Panc1 (cell line): ENCODE data around the gene TMEM121B. TPM values are rescaled to one million over a fixed set of nuclear protein-coding genes. Genes with fewer than 3 reads are reported as not detected.

Experiments used
- ATAC-seq: fragments of 200-7000 bp; cut with Tn5 transposase; 2 replicates; pipeline ENCODE4 v1.9.1; 2020; ENCODE audit warnings: mild to moderate bottlenecking, moderate library complexity
- BruUV-seq: library from RNA; stranded (reverse); fragments of 400-500 nt; replicated peaks from 2 replicates; lab custom pipeline; 2021; lab: Mats Ljungman, UMichigan
- CTCF ChIA-PET: fragments of 300-600 bp; sonication (Branson Sonifier 250); formaldehyde crosslinking; loops from one replicate; lab custom pipeline; 2022; ENCODE audit warnings: antibody characterized with exemption; lab: Charles Lee
- POLR2A ChIA-PET: fragments of 300-600 bp; sonication (Branson Sonifier 250); formaldehyde crosslinking; loops from one replicate; lab custom pipeline; 2022; ENCODE audit warnings: antibody characterized with exemption; lab: Charles Lee
- DNase-seq: peaks from one replicate; pipeline ENCODE4 v3.0.0-alpha.2; 2010; ENCODE audit warnings: low read depth, low spot score
- H3K27ac ChIP-seq: 2 replicates; pipeline ENCODE4 v1.5.1; 2011; ENCODE audit warnings: mild to moderate bottlenecking, low read length, inconsistent platforms
- H3K27me3 ChIP-seq: fragments of 200-500 bp; sonication (Bioruptor generic); 2 replicates; pipeline ENCODE4 v1.6.0; 2014; ENCODE audit warnings: low read length, inconsistent platforms; ENCODE audit not compliant: control insufficient read depth, insufficient read depth
- H3K36me3 ChIP-seq: fragments of 200-500 bp; sonication (Bioruptor generic); 2 replicates; pipeline ENCODE4 v1.5.1; 2014; ENCODE audit warnings: inconsistent platforms, mild to moderate bottlenecking, low read length, moderate library complexity; ENCODE audit not compliant: control insufficient read depth, insufficient read depth
- H3K4me1 ChIP-seq: 2 replicates; pipeline ENCODE4 v1.5.1; 2011; ENCODE audit warnings: inconsistent platforms, mild to moderate bottlenecking, low read length, moderate library complexity; ENCODE audit not compliant: control insufficient read depth, insufficient read depth
- H3K4me3 ChIP-seq, 2 experiments: 2 replicates each; pipeline ENCODE4 v1.5.1; 2011 to 2012; ENCODE audit warnings: low read depth in 2 of 2, low read length in 2 of 2, mild to moderate bottlenecking in 2 of 2, inconsistent platforms in 1 of 2, moderate library complexity in 1 of 2
- H3K9me3 ChIP-seq: fragments of 200-500 bp; sonication (Bioruptor generic); 2 replicates; pipeline ENCODE4 v1.5.1; 2014; ENCODE audit warnings: low read depth, mild to moderate bottlenecking, inconsistent platforms, low read length, moderate library complexity; ENCODE audit not compliant: control insufficient read depth, insufficient read depth
- CTCF ChIP-seq: fragments of 450-650 bp; IDR thresholded peaks from 2 replicates; pipeline ENCODE4 v1.5.1; 2017; ENCODE audit warnings: mild to moderate bottlenecking
- POLR2AphosphoS5 ChIP-seq: IDR thresholded peaks from 2 replicates; pipeline ENCODE4 v1.6.1; 2012; ENCODE audit warnings: mild to moderate bottlenecking, low read depth, low read length, moderate library complexity
- REST ChIP-seq, 2 experiments: IDR thresholded peaks; 2 replicates each; pipeline ENCODE4 v1.6.1; 2011 to 2012; ENCODE audit warnings: low read depth in 2 of 2, control low read depth in 1 of 2, low read length in 1 of 2, mild to moderate bottlenecking in 1 of 2, moderate library complexity in 1 of 2; ENCODE audit not compliant: insufficient read depth in 1 of 2
- SIN3A ChIP-seq: IDR thresholded peaks from 2 replicates; pipeline ENCODE4 v1.6.1; 2012; ENCODE audit warnings: low read depth, mild to moderate bottlenecking, low read length, moderate library complexity, borderline replicate concordance; ENCODE audit not compliant: insufficient read depth
- TCF7L2 ChIP-seq: IDR thresholded peaks from 2 replicates; pipeline ENCODE4 v1.6.1; 2011; ENCODE audit warnings: mild to moderate bottlenecking, low read depth, low read length, inconsistent platforms
- in situ Hi-C: cut with HindIII; loops from 2 replicates; pipeline ENCODE4 v1.10.0; 2016; ENCODE audit warnings: low sequenced_read_pairs, low pct_unique_long_range_greater_than_20kb
- intact Hi-C: fragments of 100-400 bp; cut with micrococcal nuclease; formaldehyde crosslinking; loops from one replicate; pipeline ENCODE4 v1.10.0; 2022; ENCODE audit not compliant: unreplicated experiment
- total RNA-seq: library from RNA; stranded (reverse); gene quantifications from one replicate; pipeline ENCODE4 v1.2.1, GENCODE V29; 2021; ENCODE audit not compliant: unreplicated experiment

The TMEM121B gene
- total RNA-seq, 1 experiment from 2014 or later: 0.44 TPM

GRCh38 chr22:17098379-17098819 lies 22.8 kb downstream of the TMEM121B start:
- CTCF ChIA-PET: no interaction called here

GRCh38 chr22:17097701-17098100 lies 23.5 kb downstream of the TMEM121B start:
- TF ChIP-seq REST (IDR thresholded peaks at IDR 0.05; ENCODE audit: insufficient read depth in 1 of 2, low read depth in 2 of 2, low read length in 1 of 2) (no peak), POLR2AphosphoS5 (no peak), TCF7L2 (no peak), CTCF (no peak), SIN3A (no peak)
- Histone ChIP-seq H3K36me3 (no peaks in the 10 kb centered on the region), H3K9me3 (no peaks in the 10 kb centered on the region), H3K4me3 (no peak overlapping the region), H3K27ac (no peak overlapping the region), H3K27me3 (no peaks in the 10 kb centered on the region), H3K4me1 (no peaks in the 10 kb centered on the region)
- ChIA-PET POLR2A (no interaction called here), CTCF (no interaction called here)
- BruUV-seq: no TSS peak
- ATAC-seq (no peak), DNase-seq (no peak)
- intact Hi-C loops (no loop called here), in situ Hi-C loops (no loop called here)

More at GRCh38 chr22:17098379-17098819, 22.8 kb downstream of the TMEM121B start:
- Histone ChIP-seq H3K27me3 (no peaks in the 10 kb centered on the region), H3K4me3 (no peak overlapping the region), H3K36me3 (no peaks in the 10 kb centered on the region), H3K4me1 (no peaks in the 10 kb centered on the region), H3K9me3 (no peaks in the 10 kb centered on the region), H3K27ac (no peak overlapping the region)
- in situ Hi-C loops: no loop called here
- intact Hi-C loops: no loop called here
- POLR2A ChIA-PET: no interaction called here
- no peak for ATAC-seq
- no TSS peak for BruUV-seq
- no peak for DNase-seq
- TF ChIP-seq SIN3A (no peak), POLR2AphosphoS5 (no peak), CTCF (no peak), TCF7L2 (no peak), REST (IDR thresholded peaks at IDR 0.05; ENCODE audit: insufficient read depth in 1 of 2, low read depth in 2 of 2, low read length in 1 of 2) (no peak)
